Peyer's patch (tissue), 4 donors: ENCODE results near the gene MECP2. TPM values are rescaled to one million over a fixed set of nuclear protein-coding genes. Genes with fewer than 3 reads are reported as not detected.

ENCODE experiments used
- DNase-seq, 3 donors: peaks; one replicate each; pipeline ENCODE4 v3.0.0-alpha.2; 2017 to 2019
- H3K27ac ChIP-seq, 4 donors: fragments of 200-600 bp; sonication (generic); one replicate each; pipeline ENCODE4 v1.5.1; 2016 to 2019
- H3K27me3 ChIP-seq, 2 donors: fragments of 200-600 bp; sonication (generic); one replicate each; pipeline ENCODE4 v1.5.1; 2019
- H3K36me3 ChIP-seq, 3 donors: fragments of 200-600 bp; sonication (generic); one replicate each; pipeline ENCODE4 v1.5.1; 2016 to 2019
- H3K4me1 ChIP-seq, 4 donors: fragments of 200-600 bp; sonication (generic); one replicate each; pipeline ENCODE4 v1.5.1; 2016 to 2019
- H3K4me3 ChIP-seq, 4 donors: fragments of 200-600 bp; sonication (generic); 1 replicate in 3 of 4; 2 replicates in 1 of 4; pipeline ENCODE4 v1.5.1; 2016 to 2019; ENCODE audit warnings: mild to moderate bottlenecking in 1 of 4
- H3K9me3 ChIP-seq, 4 donors: fragments of 200-600 bp; sonication (generic); one replicate each; pipeline ENCODE4 v1.5.1; 2016 to 2019; ENCODE audit warnings: mild to moderate bottlenecking in 1 of 4
- POLR2A ChIP-seq, 2 donors: fragments of 450-650 bp; IDR thresholded peaks; one replicate each; pipeline ENCODE4 v1.5.1; 2017; ENCODE audit warnings: antibody characterized with exemption in 2 of 2, mild to moderate bottlenecking in 2 of 2, moderate library complexity in 2 of 2
- total RNA-seq, 4 donors: library from RNA; depleted of rRNA; stranded (reverse); fragments of >200 nt; gene quantifications; one replicate each; pipeline ENCODE4 v1.1.0, GENCODE V29; 2016
- TF ChIP-seq, protein P1 (sequence below), 6 experiments: fragments of 450-650 bp in 4 of 6; fragments of 200-600 bp in 2 of 6; sonication (generic) in 1 of 6; IDR thresholded peaks; one replicate each; pipeline ENCODE4 v1.5.1; 2017 to 2019; ENCODE audit warnings: antibody characterized with exemption in 6 of 6, mild to moderate bottlenecking in 3 of 6, moderate library complexity in 1 of 6

Gene MECP2
- total RNA-seq, 4 donors from 2014 or later: 39.8 to 147 (median 55.4) TPM

DNA sequence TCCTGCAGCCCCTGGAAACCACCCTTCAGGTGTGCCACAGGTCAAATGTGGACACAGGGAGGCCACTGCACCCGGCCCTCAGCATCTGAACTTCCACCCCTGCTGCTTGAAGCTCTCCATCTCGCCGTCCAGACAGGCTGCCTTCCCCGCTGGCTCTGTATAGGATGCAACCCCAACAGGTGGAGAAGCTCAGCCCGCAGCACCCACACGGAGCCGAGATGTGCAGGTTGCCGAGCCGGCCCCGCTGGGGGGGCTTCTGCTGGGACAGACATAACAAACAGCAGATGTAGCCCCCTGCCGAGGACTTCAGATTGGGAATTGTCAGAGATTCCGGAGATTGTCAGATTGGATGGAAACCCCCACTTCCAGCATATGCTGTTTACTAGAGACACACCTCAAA lies 104.4 kb downstream of the MECP2 start:
- DNase-seq: no peak

DNA sequence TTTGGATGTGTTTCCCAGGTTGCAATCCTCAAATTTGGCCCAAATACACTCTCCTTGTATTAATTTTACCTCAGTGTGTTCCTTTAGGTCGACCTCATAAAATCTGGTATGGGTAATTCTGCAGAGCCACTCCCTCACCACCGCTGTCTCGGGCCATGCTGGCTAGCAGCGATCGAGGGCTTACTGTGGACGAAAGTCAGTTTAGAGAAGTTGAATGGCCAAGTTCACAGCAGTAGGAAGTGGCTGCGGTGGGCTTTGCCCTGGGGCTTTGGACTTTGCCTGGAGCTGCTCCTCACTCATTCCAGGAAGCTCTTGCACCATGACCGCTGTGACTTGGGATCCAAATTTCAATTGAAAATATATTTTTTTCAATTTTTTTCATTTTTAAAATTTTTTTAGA lies 105.3 kb downstream of the MECP2 start:
- H3K27me3 ChIP-seq: no peaks in the 10 kb centered on the region
- H3K27ac ChIP-seq: no peak overlapping the region
- no peaks in the 10 kb centered on the region for H3K4me1 ChIP-seq
- H3K36me3 ChIP-seq: no peaks in the 10 kb centered on the region
- no peak for TF ChIP-seq POLR2A (IDR thresholded peaks at IDR 0.05)
- TF ChIP-seq, protein P1, sequence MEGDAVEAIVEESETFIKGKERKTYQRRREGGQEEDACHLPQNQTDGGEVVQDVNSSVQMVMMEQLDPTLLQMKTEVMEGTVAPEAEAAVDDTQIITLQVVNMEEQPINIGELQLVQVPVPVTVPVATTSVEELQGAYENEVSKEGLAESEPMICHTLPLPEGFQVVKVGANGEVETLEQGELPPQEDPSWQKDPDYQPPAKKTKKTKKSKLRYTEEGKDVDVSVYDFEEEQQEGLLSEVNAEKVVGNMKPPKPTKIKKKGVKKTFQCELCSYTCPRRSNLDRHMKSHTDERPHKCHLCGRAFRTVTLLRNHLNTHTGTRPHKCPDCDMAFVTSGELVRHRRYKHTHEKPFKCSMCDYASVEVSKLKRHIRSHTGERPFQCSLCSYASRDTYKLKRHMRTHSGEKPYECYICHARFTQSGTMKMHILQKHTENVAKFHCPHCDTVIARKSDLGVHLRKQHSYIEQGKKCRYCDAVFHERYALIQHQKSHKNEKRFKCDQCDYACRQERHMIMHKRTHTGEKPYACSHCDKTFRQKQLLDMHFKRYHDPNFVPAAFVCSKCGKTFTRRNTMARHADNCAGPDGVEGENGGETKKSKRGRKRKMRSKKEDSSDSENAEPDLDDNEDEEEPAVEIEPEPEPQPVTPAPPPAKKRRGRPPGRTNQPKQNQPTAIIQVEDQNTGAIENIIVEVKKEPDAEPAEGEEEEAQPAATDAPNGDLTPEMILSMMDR (IDR thresholded peaks at IDR 0.05): no peak
- DNase-seq: no peak
- no peaks in the 10 kb centered on the region for H3K9me3 ChIP-seq
- no peak overlapping the region for H3K4me3 ChIP-seq

More for the DNA sequence above, 104.4 kb downstream of the MECP2 start:
- Histone ChIP-seq H3K36me3 (no peaks in the 10 kb centered on the region), H3K27me3 (no peaks in the 10 kb centered on the region), H3K4me3 (no peak overlapping the region), H3K27ac (no peak overlapping the region), H3K9me3 (no peaks in the 10 kb centered on the region), H3K4me1 (no peaks in the 10 kb centered on the region)
- TF ChIP-seq POLR2A (IDR thresholded peaks at IDR 0.05): no peak
- TF ChIP-seq, protein P1 (IDR thresholded peaks at IDR 0.05): no peak

DNA sequence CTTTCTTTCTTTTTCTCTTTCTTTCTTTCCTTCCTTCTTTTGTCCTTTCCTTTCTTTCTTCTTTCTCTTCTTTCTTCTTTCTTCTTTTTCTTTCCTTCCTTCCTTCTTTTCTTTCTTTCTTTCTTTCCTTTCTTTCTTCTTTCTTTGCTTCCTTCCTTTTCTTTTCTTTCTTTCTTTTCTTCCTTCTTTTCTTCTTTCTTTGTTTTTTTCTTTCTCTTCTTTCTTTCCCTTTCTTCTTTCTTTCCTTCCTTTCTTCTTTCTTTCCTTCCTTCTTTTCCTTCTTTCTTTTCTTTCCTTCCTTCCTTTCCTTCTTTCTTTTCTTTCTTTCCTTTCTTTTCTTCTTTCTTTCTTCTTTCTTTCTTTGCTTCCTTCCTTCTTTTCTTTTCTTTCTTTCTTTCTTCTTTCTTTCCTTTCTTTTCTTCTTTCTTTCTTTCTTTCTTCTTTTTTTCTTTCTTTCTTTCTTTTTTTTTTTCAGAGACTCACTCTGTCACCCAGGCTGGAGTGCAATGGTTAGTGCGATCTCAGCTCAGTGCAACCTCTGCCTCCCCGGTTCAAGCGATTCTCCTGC lies 106.4 kb downstream of the MECP2 start:
- no peaks in the 10 kb centered on the region for H3K36me3 ChIP-seq
- H3K4me3 ChIP-seq: no peak overlapping the region
- H3K27me3 ChIP-seq: no peaks in the 10 kb centered on the region
- no peaks in the 10 kb centered on the region for H3K4me1 ChIP-seq
- TF ChIP-seq, protein P1 (IDR thresholded peaks at IDR 0.05): no peak
- TF ChIP-seq POLR2A (IDR thresholded peaks at IDR 0.05): no peak
- H3K27ac ChIP-seq: no peak overlapping the region
- no peaks in the 10 kb centered on the region for H3K9me3 ChIP-seq
- no peak for DNase-seq

DNA sequence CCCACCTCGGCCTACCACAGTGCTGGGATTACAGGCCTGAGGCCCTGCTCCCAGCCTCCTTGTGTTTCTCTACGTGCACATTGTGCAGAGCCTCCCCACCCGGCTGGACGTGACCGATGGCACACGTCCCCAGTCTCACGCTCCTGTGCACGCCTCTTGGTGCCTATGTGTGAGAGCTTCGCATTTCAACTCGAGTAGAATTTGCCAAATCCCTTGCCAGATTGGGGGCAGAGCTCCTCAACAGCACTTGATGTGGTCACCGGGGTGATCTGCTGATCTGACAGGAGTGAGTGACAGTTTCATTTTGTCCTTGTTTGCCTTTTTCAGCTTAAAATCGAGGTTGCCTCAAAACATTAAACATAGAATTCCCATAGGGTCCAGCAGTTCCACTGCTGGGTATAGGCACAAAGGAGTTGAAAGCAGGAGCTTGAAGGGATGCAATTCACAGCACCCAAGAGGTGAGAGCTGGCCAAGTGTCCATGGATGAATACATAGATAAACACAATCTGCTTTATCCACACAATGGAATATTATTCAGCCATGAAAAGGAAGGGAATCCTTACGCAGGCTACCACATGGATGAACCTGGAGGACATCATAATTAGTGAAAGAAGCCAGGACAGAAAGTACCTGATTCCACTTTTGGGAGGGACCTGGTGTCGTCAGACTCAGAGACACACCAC lies 107.4 kb downstream of the MECP2 start:
- Histone ChIP-seq H3K27ac (no peak overlapping the region), H3K4me1 (peaks cover 0 to 3% (median 0%) of the 10 kb centered on the region in 4 donors), H3K36me3 (no peaks in the 10 kb centered on the region), H3K4me3 (no peak overlapping the region), H3K27me3 (no peaks in the 10 kb centered on the region), H3K9me3 (no peaks in the 10 kb centered on the region)
- DNase-seq: no peak
- TF ChIP-seq, protein P1 (IDR thresholded peaks at IDR 0.05): no peak
- no peak for TF ChIP-seq POLR2A (IDR thresholded peaks at IDR 0.05)

DNA sequence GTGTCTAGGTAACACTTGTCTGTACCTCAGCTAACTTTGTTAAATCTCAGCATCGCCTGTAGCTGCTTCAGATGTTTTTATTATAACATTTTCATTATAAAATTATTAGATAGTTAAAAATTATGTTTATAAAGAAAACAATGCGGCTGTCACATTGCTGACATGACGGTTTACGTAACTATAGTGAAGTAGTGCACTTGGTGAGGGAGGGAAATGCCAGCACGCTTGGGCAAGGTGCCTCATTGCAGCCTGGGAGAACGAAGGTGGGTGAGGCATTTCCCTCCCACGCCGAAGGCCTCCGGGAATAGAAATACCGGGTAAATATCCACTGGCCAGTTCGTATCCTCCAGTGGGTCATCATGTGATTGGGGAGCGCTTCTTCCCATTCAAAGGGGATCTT lies 109.0 kb downstream of the MECP2 start:
- H3K27ac ChIP-seq: no peak overlapping the region
- no peaks in the 10 kb centered on the region for H3K36me3 ChIP-seq
- peaks cover 0 to 10% (median 2%) of the 10 kb centered on the region in 4 donors for H3K4me1 ChIP-seq
- H3K4me3 ChIP-seq: no peak overlapping the region
- H3K27me3 ChIP-seq: no peaks in the 10 kb centered on the region
- TF ChIP-seq, protein P1 (IDR thresholded peaks at IDR 0.05): no peak
- no peak for DNase-seq
- H3K9me3 ChIP-seq: no peaks in the 10 kb centered on the region
